ENCODE results near the gene LMX1B. TPM values are rescaled to one million over a fixed set of nuclear protein-coding genes. Genes with fewer than 3 reads are reported as not detected.

Gene LMX1B
- polyA plus RNA-seq, 1 experiment = not detected

GRCh38 chr9:126664900-126665643, 51.3 kb downstream of the LMX1B start:
- no peak overlapping the region for H3K27ac ChIP-seq (ENCODE audit: low read depth, low read length)
- DNase-seq (ENCODE audit: low read depth, low spot score) = no peak
- POLR2A ChIA-PET = no interaction called here
- CTCF ChIA-PET = interaction anchor here (0.5 kb wide), 1 partner anchor 116 kb away, joined by 4 read pairs; no protein-coding TSS in a partner anchor
- H3K27me3 ChIP-seq (ENCODE audit: control insufficient read depth, insufficient read depth, low read length) = peaks cover 29% of the 10 kb centered on the region
- no peaks in the 10 kb centered on the region; the same call in 1 of the 2 replicates for H3K9me3 ChIP-seq (ENCODE audit: control insufficient read depth, insufficient read depth, low read length)
- no peak for TF ChIP-seq CTCF (IDR thresholded peaks at IDR 0.05; ENCODE audit: low read depth, low read length)
- H3K4me3 ChIP-seq (ENCODE audit: low read depth, low read length) = no peak overlapping the region

- DNase-seq (ENCODE audit: low read depth, low spot score) = no peak
- Histone ChIP-seq H3K27ac (ENCODE audit: low read depth, low read length) (no peak overlapping the region), H3K27me3 (ENCODE audit: control insufficient read depth, insufficient read depth, low read length) (peaks cover 27% of the 10 kb centered on the region), H3K9me3 (ENCODE audit: control insufficient read depth, insufficient read depth, low read length) (no peaks in the 10 kb centered on the region; the same call in 1 of the 2 replicates), H3K4me3 (ENCODE audit: low read depth, low read length) (no peak overlapping the region)
- TF ChIP-seq CTCF (IDR thresholded peaks at IDR 0.05; ENCODE audit: low read depth, low read length) = no peak
- ChIA-PET CTCF (interaction anchor here (0.5 kb wide), 1 partner anchor 116 kb away, joined by 4 read pairs; no protein-coding TSS in a partner anchor), POLR2A (no interaction called here)
Observed at GRCh38 chr9:126665644-126666035, 51.9 kb downstream of the LMX1B start.

- Histone ChIP-seq H3K27me3 (ENCODE audit: control insufficient read depth, insufficient read depth, low read length) (peaks cover 33% of the 10 kb centered on the region), H3K9me3 (ENCODE audit: control insufficient read depth, insufficient read depth, low read length) (no peaks in the 10 kb centered on the region; the same call in 1 of the 2 replicates), H3K27ac (ENCODE audit: low read depth, low read length) (no peak overlapping the region), H3K4me3 (ENCODE audit: low read depth, low read length) (no peak overlapping the region)
- POLR2A ChIA-PET = no interaction called here
- no peak for TF ChIP-seq CTCF (IDR thresholded peaks at IDR 0.05; ENCODE audit: low read depth, low read length)
- no peak for DNase-seq (ENCODE audit: low read depth, low spot score)
- CTCF ChIA-PET = interaction anchor here (0.7 kb wide), 1 partner anchor 115 kb away, joined by 4 read pairs; no protein-coding TSS in a partner anchor
Observed at GRCh38 chr9:126666155-126666803, 52.6 kb downstream of the LMX1B start.

- POLR2A ChIA-PET = no interaction called here
- no peaks in the 10 kb centered on the region; the same call in 1 of the 2 replicates for H3K9me3 ChIP-seq (ENCODE audit: control insufficient read depth, insufficient read depth, low read length)
- H3K27ac ChIP-seq (ENCODE audit: low read depth, low read length) = no peak overlapping the region
- CTCF ChIA-PET = interaction anchor here (0.6 to 0.7 kb wide), 2 partner anchors 60 to 114 kb away, joined by 4 read pairs; no protein-coding TSS in a partner anchor
- DNase-seq (ENCODE audit: low read depth, low spot score) = no peak
- peaks cover 45% of the 10 kb centered on the region for H3K27me3 ChIP-seq (ENCODE audit: control insufficient read depth, insufficient read depth, low read length)
- no peak for TF ChIP-seq CTCF (IDR thresholded peaks at IDR 0.05; ENCODE audit: low read depth, low read length)
- no peak overlapping the region for H3K4me3 ChIP-seq (ENCODE audit: low read depth, low read length)
Observed at GRCh38 chr9:126667190-126668055, 53.7 kb downstream of the LMX1B start.
